GM19099 (cell line): ENCODE results near the gene PLAC1.

Experiments used
- POLR2A ChIP-seq: IDR thresholded peaks from 3 replicates; pipeline ENCODE4 v1.6.1; 2011; ENCODE audit warnings: low read depth; ENCODE audit not compliant: insufficient read length; ENCODE audit errors: extremely low read depth

Gene PLAC1

GRCh38 chrX:134551376-134552048 lies 106.8 kb downstream of the PLAC1 start:
- TF ChIP-seq POLR2A, result no peak

GRCh38 chrX:134548257-134549201 lies 109.7 kb downstream of the PLAC1 start:
- peak; percentile 39 for TF ChIP-seq POLR2A

GRCh38 chrX:134547047-134547679 lies 111.1 kb downstream of the PLAC1 start:
- TF ChIP-seq POLR2A, result no peak

DNA sequence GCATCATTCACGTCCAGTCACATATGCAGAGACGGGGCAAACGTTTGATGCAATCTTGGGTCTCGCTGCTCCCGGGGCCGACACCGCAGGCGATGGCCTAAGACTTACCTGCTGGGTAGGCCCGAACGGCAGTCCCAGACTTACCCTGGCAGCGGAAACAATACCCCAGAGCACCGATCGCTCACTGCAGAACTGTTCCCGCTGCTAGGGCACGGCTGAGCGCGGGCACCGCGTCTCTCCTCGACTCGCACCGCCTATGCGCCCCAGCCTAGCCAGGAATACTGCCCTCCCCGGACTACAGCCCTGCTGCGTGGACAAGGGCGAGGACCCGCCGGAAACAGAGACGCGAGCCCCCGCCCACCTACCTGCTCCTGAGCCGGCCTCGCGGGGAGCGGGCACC lies 112.1 kb downstream of the PLAC1 start:
- TF ChIP-seq POLR2A, result no peak

- TF ChIP-seq POLR2A, result no peak
Measured at GRCh38 chrX:134545510-134545909, 112.8 kb downstream of the PLAC1 start.

DNA sequence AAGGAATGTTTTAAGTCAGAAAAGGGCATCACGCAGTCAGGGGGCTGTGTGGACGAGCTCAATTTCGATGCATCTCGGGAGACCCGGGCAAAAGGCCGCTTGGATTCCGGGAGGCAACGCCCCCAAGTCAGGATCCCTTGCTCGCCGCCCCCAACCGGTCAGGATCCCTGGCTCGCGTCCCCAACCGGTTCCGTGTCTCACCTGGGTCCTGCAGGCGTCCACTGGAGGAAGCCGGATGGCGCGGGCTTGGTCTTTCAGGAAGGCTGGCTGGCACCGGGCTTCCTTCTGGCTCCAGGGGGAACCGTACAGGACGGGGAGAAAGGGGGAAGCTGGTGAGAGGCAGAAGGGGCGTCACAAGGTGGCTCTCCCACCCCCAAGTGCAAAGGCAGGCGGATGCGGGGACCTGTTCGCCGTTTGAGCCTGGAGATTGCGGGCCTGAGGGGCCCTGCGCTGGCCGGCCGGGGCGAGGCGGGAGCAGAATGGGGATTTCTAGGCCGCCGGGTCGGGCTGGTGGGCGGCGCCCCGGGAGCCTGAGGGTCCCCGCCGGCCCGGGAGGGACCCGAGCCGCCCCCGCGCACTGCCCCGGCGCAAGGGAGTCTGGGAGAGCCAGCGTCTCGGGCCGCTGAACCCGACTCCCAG lies 113.6 kb downstream of the PLAC1 start:
- no peak for TF ChIP-seq POLR2A

- no peak for TF ChIP-seq POLR2A
Measured at GRCh38 chrX:134544135-134544512, 114.1 kb downstream of the PLAC1 start.

GRCh38 chrX:134543288-134543687 lies 115.0 kb downstream of the PLAC1 start:
- TF ChIP-seq POLR2A, result no peak

GRCh38 chrX:134542485-134542884 lies 115.8 kb downstream of the PLAC1 start:
- no peak for TF ChIP-seq POLR2A

DNA sequence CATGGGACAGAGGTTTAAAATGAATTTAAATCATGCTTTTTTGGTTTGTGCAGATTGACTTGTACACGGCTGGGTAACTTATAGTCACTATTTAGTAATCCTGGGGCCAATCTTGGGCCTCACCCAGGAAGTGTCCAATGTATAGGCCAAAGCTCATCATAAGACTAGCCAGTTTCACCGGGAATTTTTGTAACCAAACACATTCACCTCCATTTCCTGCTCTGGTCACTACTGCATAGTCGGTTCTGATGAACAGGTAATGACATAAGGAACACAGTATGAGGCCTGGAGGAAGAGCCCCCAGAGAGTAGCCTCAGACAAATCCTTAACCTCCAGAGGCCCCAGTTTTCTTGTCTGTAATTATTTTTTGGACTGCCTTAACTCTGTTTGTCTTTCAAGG lies 116.4 kb downstream of the PLAC1 start:
- no peak for TF ChIP-seq POLR2A

DNA sequence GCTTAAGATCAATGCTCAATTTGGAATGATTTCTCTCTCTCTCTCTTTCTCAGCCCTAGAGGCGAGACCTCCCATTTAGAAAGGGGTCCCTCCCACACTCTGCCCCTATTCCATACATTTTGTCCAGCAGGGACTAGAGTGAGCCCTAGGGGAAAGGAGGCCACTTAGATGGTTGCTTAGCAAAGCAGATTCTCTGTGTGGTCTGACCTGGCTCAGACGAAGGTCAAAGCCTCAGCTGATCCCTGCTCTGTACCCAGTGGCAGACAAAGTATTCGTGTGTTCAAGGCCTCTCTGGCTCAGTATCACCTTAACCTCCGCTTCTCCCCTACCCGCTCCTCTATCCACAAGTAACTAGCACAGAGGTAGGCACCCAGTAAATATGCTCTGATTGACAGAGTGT lies 120.0 kb downstream of the PLAC1 start:
- TF ChIP-seq POLR2A, result no peak

GRCh38 chrX:134537179-134537955 lies 120.9 kb downstream of the PLAC1 start:
- TF ChIP-seq POLR2A, result no peak

- TF ChIP-seq POLR2A, result no peak
Measured at GRCh38 chrX:134533952-134534351, 124.3 kb downstream of the PLAC1 start.

DNA sequence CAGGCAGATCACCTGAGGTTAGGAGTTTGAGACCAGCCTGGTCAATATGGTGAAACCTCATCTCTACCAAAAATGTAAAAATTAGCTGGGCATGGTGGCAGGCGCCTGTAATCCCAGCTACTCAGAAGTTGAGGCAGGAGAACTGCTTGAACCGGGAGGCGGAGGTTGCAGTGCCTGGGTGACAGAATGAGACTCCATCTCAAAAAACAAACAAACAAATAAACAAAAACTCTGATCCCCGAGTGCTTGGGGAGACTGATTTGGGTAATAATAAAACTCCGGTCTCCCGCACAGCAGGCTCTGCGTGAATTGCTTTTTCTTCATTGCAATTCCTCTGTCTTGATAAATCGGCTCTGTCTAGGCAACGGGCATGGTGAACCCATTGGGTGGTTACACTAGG lies 124.9 kb downstream of the PLAC1 start:
- TF ChIP-seq POLR2A, result no peak
